Uterus (tissue), 4 donors: ENCODE results near the gene RGS6. TPM values are rescaled to one million over a fixed set of nuclear protein-coding genes. Genes with fewer than 3 reads are reported as not detected.

Source experiments
- DNase-seq, 2 donors: peaks; one replicate each; pipeline ENCODE4 v3.0.0-alpha.2; 2019 to 2020
- H3K27ac ChIP-seq, 2 donors: fragments of 200-600 bp; sonication (generic); 1 replicate in 1 of 2; 2 replicates in 1 of 2; pipeline ENCODE4 v1.5.1; 2016 to 2018
- H3K27me3 ChIP-seq, 2 donors: fragments of 200-600 bp; sonication (generic); one replicate each; pipeline ENCODE4 v1.5.1; 2018 to 2019; ENCODE audit warnings: control low read depth in 1 of 2
- H3K36me3 ChIP-seq, 2 donors: fragments of 200-600 bp; sonication (generic); one replicate each; pipeline ENCODE4 v1.5.1; 2019; ENCODE audit warnings: control low read depth in 1 of 2
- H3K4me1 ChIP-seq, 2 donors: fragments of 200-600 bp; sonication (generic); one replicate each; pipeline ENCODE4 v1.5.1; 2018 to 2019; ENCODE audit warnings: control low read depth in 1 of 2
- H3K4me3 ChIP-seq, 2 donors: fragments of 200-600 bp; sonication (generic); 1 replicate in 1 of 2; 2 replicates in 1 of 2; pipeline ENCODE4 v1.5.1; 2018 to 2019; ENCODE audit warnings: mild to moderate bottlenecking in 1 of 2
- H3K9me3 ChIP-seq, 2 donors: fragments of 200-600 bp; sonication (generic); one replicate each; pipeline ENCODE4 v1.5.1; 2019; ENCODE audit warnings: control low read depth in 1 of 2
- CTCF ChIP-seq, 4 experiments: fragments of 200-600 bp in 2 of 4; fragments of 450-650 bp in 2 of 4; sonication (generic) in 2 of 4; IDR thresholded peaks; one replicate each; pipeline ENCODE4 v1.5.1; 2016 to 2019; ENCODE audit warnings: antibody characterized with exemption in 4 of 4, mild to moderate bottlenecking in 2 of 4, moderate library complexity in 1 of 4
- POLR2A ChIP-seq, 2 donors: fragments of 450-650 bp; IDR thresholded peaks; one replicate each; pipeline ENCODE4 v1.6.1; 2016; ENCODE audit warnings: antibody characterized with exemption in 2 of 2, mild to moderate bottlenecking in 1 of 2, moderate library complexity in 1 of 2
- intact Hi-C: fragments of 100-400 bp; cut with DNase I; formaldehyde crosslinking; loops from one replicate; pipeline ENCODE4 v1.15.1; 2023; ENCODE audit warnings: low total_unique reads
- total RNA-seq, 4 donors: library from RNA; depleted of rRNA in 3 of 4; stranded (reverse); fragments of >200 nt in 3 of 4; gene quantifications; one replicate each; pipeline versions ENCODE4 v1.1.0 to v1.2.4, GENCODE V29; 2014 to 2023
- donor health status: DM: yes; HTN: yes; CAD: no.

Gene RGS6
- total RNA-seq, 4 donors from 2014 or later, result 1.0 to 7.4 (median 6.2) TPM; not detected in 1

DNA sequence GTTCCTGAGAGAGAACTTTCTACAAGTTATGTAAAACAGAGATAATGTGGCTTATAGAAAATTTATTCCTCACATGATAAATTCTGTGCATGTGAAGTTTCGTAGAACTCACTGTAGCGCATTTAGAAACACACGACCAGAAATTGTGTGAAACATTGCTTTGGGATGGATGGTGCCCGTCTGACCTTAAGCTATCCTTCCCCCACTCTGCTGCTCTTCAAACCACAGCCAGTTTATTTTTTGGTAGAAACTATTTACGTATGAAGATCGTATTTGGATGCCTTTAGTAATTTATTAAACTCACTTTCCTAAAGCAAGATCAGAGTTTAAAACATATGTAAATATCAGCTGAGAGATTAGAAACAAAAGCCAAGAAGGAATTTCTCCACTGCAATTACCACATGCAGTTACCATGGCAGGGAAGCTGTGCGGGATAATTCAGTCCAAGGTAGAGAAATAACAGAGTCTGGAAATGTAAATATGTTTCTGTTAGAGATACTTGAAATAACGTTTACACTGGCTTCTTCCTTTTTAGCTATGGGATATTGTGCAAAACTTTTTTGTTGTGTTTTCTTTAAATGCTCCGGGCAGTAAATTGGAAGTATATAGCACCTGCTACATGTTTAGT lies 382.7 kb downstream of the RGS6 start:
- TF ChIP-seq CTCF (IDR thresholded peaks at IDR 0.05) (no peak), POLR2A (IDR thresholded peaks at IDR 0.05) (no peak)
- no peaks in the 10 kb centered on the region for H3K36me3 ChIP-seq
- H3K4me3 ChIP-seq, result no peak overlapping the region
- no peaks in the 10 kb centered on the region for H3K27me3 ChIP-seq
- H3K4me1 ChIP-seq, result no peaks in the 10 kb centered on the region
- intact Hi-C loops, result no loop called here
- DNase-seq, result no peak
- H3K9me3 ChIP-seq, result no peaks in the 10 kb centered on the region
- no peak overlapping the region for H3K27ac ChIP-seq

- Histone ChIP-seq H3K27me3 (no peaks in the 10 kb centered on the region), H3K36me3 (no peaks in the 10 kb centered on the region), H3K4me1 (no peaks in the 10 kb centered on the region), H3K4me3 (no peak overlapping the region), H3K27ac (no peak overlapping the region), H3K9me3 (no peaks in the 10 kb centered on the region)
- no peak for DNase-seq
- intact Hi-C loops, result no loop called here
- no peak for TF ChIP-seq CTCF (IDR thresholded peaks at IDR 0.05)
- TF ChIP-seq POLR2A (IDR thresholded peaks at IDR 0.05), result no peak
Observed at GRCh38 chr14:72315714-72316113, 383.5 kb downstream of the RGS6 start.

GRCh38 chr14:72318648-72319047 lies 386.4 kb downstream of the RGS6 start:
- no peaks in the 10 kb centered on the region for H3K4me1 ChIP-seq
- DNase-seq, result no peak
- intact Hi-C loops, result no loop called here
- H3K27me3 ChIP-seq, result no peaks in the 10 kb centered on the region
- no peak overlapping the region for H3K27ac ChIP-seq
- H3K9me3 ChIP-seq, result no peaks in the 10 kb centered on the region
- H3K36me3 ChIP-seq, result no peaks in the 10 kb centered on the region
- H3K4me3 ChIP-seq, result no peak overlapping the region
- TF ChIP-seq CTCF (IDR thresholded peaks at IDR 0.05) (no peak), POLR2A (IDR thresholded peaks at IDR 0.05) (no peak)

- Histone ChIP-seq H3K4me3 (no peak overlapping the region), H3K36me3 (no peaks in the 10 kb centered on the region), H3K9me3 (no peaks in the 10 kb centered on the region), H3K27ac (no peak overlapping the region), H3K4me1 (no peaks in the 10 kb centered on the region), H3K27me3 (no peaks in the 10 kb centered on the region)
- intact Hi-C loops, result no loop called here
- DNase-seq, result no peak
- no peak for TF ChIP-seq POLR2A (IDR thresholded peaks at IDR 0.05)
- TF ChIP-seq CTCF (IDR thresholded peaks at IDR 0.05), result no peak
Observed at GRCh38 chr14:72332046-72332445, 399.8 kb downstream of the RGS6 start.

DNA sequence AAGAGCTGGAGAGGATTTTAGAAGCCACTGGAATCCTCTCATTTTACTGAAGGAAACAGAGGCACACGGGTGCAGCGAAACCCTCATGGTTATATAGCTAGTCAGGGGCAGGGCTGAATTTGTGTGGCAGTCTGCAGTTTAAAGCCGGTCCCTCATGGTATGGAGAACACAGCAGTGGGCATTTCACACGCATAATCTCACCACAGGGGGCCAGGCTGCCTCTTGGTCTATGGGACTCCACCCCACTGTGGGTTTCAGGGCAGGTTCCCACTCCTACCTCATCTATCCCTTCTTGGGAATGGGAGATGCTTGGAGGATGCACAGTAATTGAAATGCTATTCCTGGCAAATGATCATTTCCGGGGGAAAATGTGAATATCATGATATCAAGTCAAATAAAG lies 400.6 kb downstream of the RGS6 start:
- H3K9me3 ChIP-seq, result no peaks in the 10 kb centered on the region
- no peak overlapping the region for H3K4me3 ChIP-seq
- H3K27ac ChIP-seq, result no peak overlapping the region
- no peaks in the 10 kb centered on the region for H3K4me1 ChIP-seq
- intact Hi-C loops, result no loop called here
- no peaks in the 10 kb centered on the region for H3K27me3 ChIP-seq
- H3K36me3 ChIP-seq, result no peaks in the 10 kb centered on the region
- DNase-seq, result no peak
- TF ChIP-seq POLR2A (IDR thresholded peaks at IDR 0.05), result no peak
- no peak for TF ChIP-seq CTCF (IDR thresholded peaks at IDR 0.05)
